ENCODE results near the gene FICD. TPM values are rescaled to one million over a fixed set of nuclear protein-coding genes. Genes with fewer than 3 reads are reported as not detected.
"Not testable (repeated sequence)": the region's sequence is repeated elsewhere in the genome, so short reads cannot be mapped to it uniquely, and the experiment has no call there.

FICD gene
- total and polyA plus RNA-seq, 9 of the 15 experiments (the other 6 are each of a cell fraction or from before 2014, with no cell fraction given): 0.88 to 4.5 (median 1.9) TPM

GRCh38 chr12:108485371-108485770 lies 29.7 kb upstream of the FICD start (continued):
- peak; percentile 71; the same call in 1 of the 2 replicates for TF ChIP-seq ELF4 (CRISPR knock-in tag; IDR thresholded peaks at IDR 0.05)
- TF ChIP-seq CHAMP1 (IDR thresholded peaks at IDR 0.05): peak; percentile 97
- peak; percentile 54 for TF ChIP-seq MTA3 (IDR thresholded peaks at IDR 0.05; ENCODE audit: borderline replicate concordance)
- TF ChIP-seq EP300 (IDR thresholded peaks at IDR 0.05; ENCODE audit: low read length): peak; percentile 88
- TF ChIP-seq ZBTB11 (CRISPR knock-in tag; IDR thresholded peaks at IDR 0.05): peak in 1 of 3 experiments; percentile 48; a peak in 1 of 6 replicates
- TF ChIP-seq HES1 (IDR thresholded peaks at IDR 0.05; ENCODE audit: low read depth): peak; percentile 88
- TF ChIP-seq AFF1 (IDR thresholded peaks at IDR 0.05; ENCODE audit: low read depth in 1 of 2, partially characterized antibody in 2 of 2): peak in 1 of 2 experiments; percentile 84
- peak; percentile 88 for TF ChIP-seq BCOR (IDR thresholded peaks at IDR 0.05)
- peak in 1 of 2 experiments; percentile 88; a peak in 2 of 4 replicates for TF ChIP-seq FOXA3 (CRISPR knock-in tag; conservative IDR thresholded peaks at IDR 0.05 in 1 of 2, IDR thresholded peaks at IDR 0.05 in 1 of 2)
- peak; percentile 99 for TF ChIP-seq CBFA2T3 (IDR thresholded peaks at IDR 0.05)
- TF ChIP-seq ZNF24 (IDR thresholded peaks at IDR 0.05): 0 out of 2 replicates have a peak, but pooled peaks have one; percentile 47
- peak; percentile 34; the same call in 1 of the 2 replicates for TF ChIP-seq JUND (IDR thresholded peaks at IDR 0.05; ENCODE audit: borderline replicate concordance, low read depth, low read length)
- TF ChIP-seq JUND (tag; IDR thresholded peaks at IDR 0.05; ENCODE audit: borderline replicate concordance, low read depth, low read length): not testable (repeated sequence)
- peak; percentile 28; the same call in 1 of the 2 replicates for TF ChIP-seq ZFX (CRISPR knock-in tag; IDR thresholded peaks at IDR 0.05)
- peak in 1 of 2 experiments; percentile 38; a peak in 1 of 4 replicates for TF ChIP-seq FOXK2 (conservative IDR thresholded peaks at IDR 0.05 in 1 of 2, IDR thresholded peaks at IDR 0.05 in 1 of 2; ENCODE audit: low read depth in 2 of 2)
- TF ChIP-seq ZEB2 (IDR thresholded peaks at IDR 0.05): 0 out of 2 replicates have a peak, but pooled peaks have one; percentile 49
- peak; percentile 99 for TF ChIP-seq CBFA2T2 (conservative IDR thresholded peaks at IDR 0.05)

All from K562 (cell line).